Adrenal gland (tissue), 5 donors: ENCODE results near the gene HMX2.

ENCODE experiments used
- CTCF ChIP-seq, 6 experiments: fragments of 450-650 bp in 4 of 6; fragments of 200-600 bp in 2 of 6; sonication (generic) in 1 of 6; IDR thresholded peaks; 1 replicate in 5 of 6; 2 replicates in 1 of 6; pipeline versions ENCODE4 v1.5.1 to v1.8.0; 2016 to 2021; ENCODE audit warnings: antibody characterized with exemption in 6 of 6, mild to moderate bottlenecking in 2 of 6, moderate library complexity in 1 of 6
- POLR2A ChIP-seq, 2 donors: fragments of 450-650 bp; IDR thresholded peaks; one replicate each; pipeline ENCODE4 v1.6.1; 2017; ENCODE audit warnings: antibody characterized with exemption in 2 of 2, mild to moderate bottlenecking in 2 of 2, moderate library complexity in 1 of 2
- donor health status: DM: no; HTN: no; CAD: no.

- TF ChIP-seq POLR2A (IDR thresholded peaks at IDR 0.05) (no peak), CTCF (IDR thresholded peaks at IDR 0.05) (no peak)
These were observed 2.4 kb upstream of the HMX2 start for GRCh38 chr10:123145542-123146012.
